HEK293T (cell line): Measurements from ENCODE around the gene SPIRE1.

Source experiments
- CTCF ChIA-PET: fragments of 350-600 bp; formaldehyde crosslinking; extraction: SDS; loops from one replicate; lab custom pipeline; 2021; ENCODE audit warnings: antibody characterized with exemption, inconsistent platforms; lab: Yijun Ruan, JAX
- POLR2A ChIA-PET: fragments of 350-600 bp; formaldehyde crosslinking; extraction: SDS; loops from one replicate; lab custom pipeline; 2020; ENCODE audit warnings: antibody characterized with exemption, inconsistent platforms; lab: Yijun Ruan, JAX
- DNase-seq: peaks from one replicate; pipeline ENCODE4 v3.0.0; 2012; ENCODE audit warnings: mixed read lengths; ENCODE audit errors: extremely low spot score
- ARNT ChIP-seq: fragments of 450-650 bp; IDR thresholded peaks from 2 replicates; pipeline ENCODE4 v1.6.1; 2017; ENCODE audit warnings: mild to moderate bottlenecking
- BHLHE40 ChIP-seq: fragments of 450-650 bp; IDR thresholded peaks from 2 replicates; pipeline ENCODE4 v1.6.1; 2016; ENCODE audit warnings: mild to moderate bottlenecking, moderate library complexity, borderline replicate concordance
- CTBP1 ChIP-seq: fragments of 450-650 bp; IDR thresholded peaks from 2 replicates; pipeline ENCODE4 v1.6.1; 2016; ENCODE audit warnings: borderline replicate concordance
- ELF4 ChIP-seq: fragments of 450-650 bp; IDR thresholded peaks from 2 replicates; pipeline ENCODE4 v1.6.1; 2017; ENCODE audit warnings: antibody characterized with exemption
- FOXA1 ChIP-seq: fragments of 450-650 bp; IDR thresholded peaks from 2 replicates; pipeline ENCODE4 v1.6.1; 2016; ENCODE audit warnings: mild to moderate bottlenecking
- FOXK2 ChIP-seq: fragments of 450-650 bp; IDR thresholded peaks from 2 replicates; pipeline ENCODE4 v1.6.1; 2016; ENCODE audit warnings: mild to moderate bottlenecking
- FOXM1 ChIP-seq: fragments of 450-650 bp; IDR thresholded peaks from 2 replicates; pipeline ENCODE4 v1.6.1; 2017; ENCODE audit warnings: mild to moderate bottlenecking, borderline replicate concordance
- HDGF ChIP-seq: fragments of 450-650 bp; IDR thresholded peaks from 2 replicates; pipeline ENCODE4 v1.6.1; 2017; ENCODE audit warnings: antibody characterized with exemption, borderline replicate concordance
- L3MBTL2 ChIP-seq: fragments of 450-650 bp; conservative IDR thresholded peaks from 2 replicates; pipeline ENCODE4 v1.6.1; 2016; ENCODE audit warnings: mild to moderate bottlenecking
- LEF1 ChIP-seq: fragments of 450-650 bp; IDR thresholded peaks from 2 replicates; pipeline ENCODE4 v1.6.1; 2017; ENCODE audit warnings: mild to moderate bottlenecking, borderline replicate concordance
- NFRKB ChIP-seq: fragments of 450-650 bp; IDR thresholded peaks from 2 replicates; pipeline ENCODE4 v1.6.1; 2016; ENCODE audit warnings: mild to moderate bottlenecking, moderate library complexity
- PKNOX1 ChIP-seq: fragments of 450-650 bp; IDR thresholded peaks from 2 replicates; pipeline ENCODE4 v1.6.1; 2016
- SP1 ChIP-seq: fragments of 450-650 bp; IDR thresholded peaks from 2 replicates; pipeline ENCODE4 v1.6.1; 2017
- SUZ12 ChIP-seq: fragments of 450-650 bp; IDR thresholded peaks from 2 replicates; pipeline ENCODE4 v1.6.1; 2016; ENCODE audit warnings: mild to moderate bottlenecking
- TARDBP ChIP-seq: fragments of 450-650 bp; IDR thresholded peaks from 2 replicates; pipeline ENCODE4 v1.6.1; 2016
- ZNF384 ChIP-seq: fragments of 450-650 bp; IDR thresholded peaks from 2 replicates; pipeline ENCODE4 v1.6.1; 2016

SPIRE1 gene

GRCh38 chr18:12406371-12407111 is 251.4 kb downstream of the SPIRE1 start:
- no peak for TF ChIP-seq L3MBTL2
- TF ChIP-seq HDGF = no peak
- TF ChIP-seq CTBP1 = no peak
- no peak for TF ChIP-seq SUZ12
- TF ChIP-seq FOXA1 = no peak
- TF ChIP-seq FOXK2 = no peak
- no peak for TF ChIP-seq FOXM1
- TF ChIP-seq BHLHE40 = no peak
- TF ChIP-seq ARNT = no peak
- TF ChIP-seq LEF1 = no peak
- no peak for TF ChIP-seq ZNF384
- no peak for TF ChIP-seq PKNOX1
- TF ChIP-seq NFRKB = no peak
- no peak for TF ChIP-seq ELF4
- TF ChIP-seq TARDBP = no peak
- no peak for DNase-seq
- ChIA-PET POLR2A (no interaction called here), CTCF (interaction anchor here (0.6 kb wide), 1 partner anchor 74 kb away, joined by 4 read pairs; no protein-coding TSS in a partner anchor)

GRCh38 chr18:12405066-12405465 is 252.8 kb downstream of the SPIRE1 start:
- TF ChIP-seq BHLHE40 (no peak), ZNF384 (no peak), NFRKB (no peak), ARNT (no peak), FOXA1 (no peak), TARDBP (no peak), HDGF (no peak), SUZ12 (no peak), FOXK2 (no peak)
- POLR2A ChIA-PET = no interaction called here
- CTCF ChIA-PET = no interaction called here
- no peak for DNase-seq

GRCh38 chr18:12403601-12404506 is 254.1 kb downstream of the SPIRE1 start:
- DNase-seq = no peak
- TF ChIP-seq ARNT = no peak
- TF ChIP-seq CTBP1 = no peak
- TF ChIP-seq FOXA1 = no peak
- no peak for TF ChIP-seq FOXM1
- TF ChIP-seq L3MBTL2 = no peak
- TF ChIP-seq ELF4 = no peak
- no peak for TF ChIP-seq HDGF
- no peak for TF ChIP-seq SUZ12
- no peak for TF ChIP-seq ZNF384
- TF ChIP-seq BHLHE40 = no peak
- ChIA-PET CTCF (no interaction called here), POLR2A (no interaction called here)

DNA sequence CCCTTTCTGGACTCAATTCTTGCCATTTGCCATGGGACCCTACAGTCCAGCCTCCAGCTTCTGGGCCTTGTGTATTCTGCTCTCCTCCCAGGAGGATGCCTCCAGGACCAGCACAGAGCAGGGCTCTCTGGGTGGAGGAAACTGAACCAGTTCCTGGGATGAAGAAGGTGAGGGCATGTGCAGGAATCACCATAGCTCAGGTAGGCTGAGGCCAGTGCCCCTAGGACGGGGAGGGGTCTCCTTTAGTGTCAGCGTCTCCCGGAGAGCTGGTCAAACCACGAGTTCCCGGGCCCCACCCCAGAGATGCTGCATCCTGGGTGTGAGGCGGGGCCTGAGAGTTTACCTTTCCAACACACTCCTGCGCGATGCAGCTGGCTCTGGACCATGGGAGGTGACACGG is 256.0 kb downstream of the SPIRE1 start:
- ChIA-PET POLR2A (interaction anchor here (0.8 kb wide), 1 partner anchor 8 kb away, joined by 3 read pairs; no protein-coding TSS in a partner anchor), CTCF (interaction anchor here (1.0 kb wide), 1 partner anchor 9 kb away, joined by 3 read pairs; no protein-coding TSS in a partner anchor)
- DNase-seq = no peak
- no peak for TF ChIP-seq LEF1
- TF ChIP-seq L3MBTL2 = no peak
- no peak for TF ChIP-seq TARDBP
- TF ChIP-seq NFRKB = no peak
- TF ChIP-seq SP1 = no peak
- TF ChIP-seq ARNT = no peak
- TF ChIP-seq FOXA1 = no peak
- no peak for TF ChIP-seq ZNF384
- no peak for TF ChIP-seq FOXM1
- no peak for TF ChIP-seq CTBP1
- no peak for TF ChIP-seq ELF4
- no peak for TF ChIP-seq FOXK2
- TF ChIP-seq PKNOX1 = no peak
- no peak for TF ChIP-seq HDGF

GRCh38 chr18:12399231-12399630 is 258.7 kb downstream of the SPIRE1 start:
- ChIA-PET POLR2A (interaction anchor here (1.0 kb wide), 1 partner anchor 8 kb away, joined by 4 read pairs; the partner anchor contains the start of gene PRELID3A), CTCF (no interaction called here)
- no peak for TF ChIP-seq FOXA1
- TF ChIP-seq TARDBP = no peak
- no peak for TF ChIP-seq PKNOX1
- TF ChIP-seq ZNF384 = no peak
- TF ChIP-seq FOXM1 = no peak
- TF ChIP-seq CTBP1 = no peak
- TF ChIP-seq ARNT = no peak
- TF ChIP-seq SP1 = no peak
- TF ChIP-seq HDGF = no peak
- TF ChIP-seq L3MBTL2 = no peak
- no peak for TF ChIP-seq NFRKB
- no peak for TF ChIP-seq FOXK2
- no peak for TF ChIP-seq SUZ12
- TF ChIP-seq LEF1 = no peak
- TF ChIP-seq ELF4 = no peak
- no peak for TF ChIP-seq BHLHE40
- DNase-seq = no peak
